Transverse colon (tissue), 4 donors: ENCODE data around the gene ZMYND12.

Experiments used
- EP300 ChIP-seq: sonication (generic); formaldehyde crosslinking; IDR thresholded peaks from one replicate; pipeline ENCODE4 v1.6.1; 2017; ENCODE audit warnings: antibody characterized with exemption, low read depth
- POLR2AphosphoS5 ChIP-seq, 3 donors: sonication (generic); formaldehyde crosslinking; IDR thresholded peaks; one replicate each; pipeline ENCODE4 v1.6.1; 2016; ENCODE audit warnings: antibody characterized with exemption in 3 of 3
- TF ChIP-seq, protein P1 (sequence below), 5 experiments: fragments of 200-600 bp in 3 of 5; fragments of 450-650 bp in 2 of 5; sonication (generic) in 3 of 5; IDR thresholded peaks; 1 replicate in 2 of 5; 2 replicates in 3 of 5; pipeline ENCODE4 v1.5.1; 2016 to 2017; ENCODE audit warnings: antibody characterized with exemption in 5 of 5, inconsistent platforms in 3 of 5, mild to moderate bottlenecking in 2 of 5, moderate library complexity in 1 of 5

DNA sequence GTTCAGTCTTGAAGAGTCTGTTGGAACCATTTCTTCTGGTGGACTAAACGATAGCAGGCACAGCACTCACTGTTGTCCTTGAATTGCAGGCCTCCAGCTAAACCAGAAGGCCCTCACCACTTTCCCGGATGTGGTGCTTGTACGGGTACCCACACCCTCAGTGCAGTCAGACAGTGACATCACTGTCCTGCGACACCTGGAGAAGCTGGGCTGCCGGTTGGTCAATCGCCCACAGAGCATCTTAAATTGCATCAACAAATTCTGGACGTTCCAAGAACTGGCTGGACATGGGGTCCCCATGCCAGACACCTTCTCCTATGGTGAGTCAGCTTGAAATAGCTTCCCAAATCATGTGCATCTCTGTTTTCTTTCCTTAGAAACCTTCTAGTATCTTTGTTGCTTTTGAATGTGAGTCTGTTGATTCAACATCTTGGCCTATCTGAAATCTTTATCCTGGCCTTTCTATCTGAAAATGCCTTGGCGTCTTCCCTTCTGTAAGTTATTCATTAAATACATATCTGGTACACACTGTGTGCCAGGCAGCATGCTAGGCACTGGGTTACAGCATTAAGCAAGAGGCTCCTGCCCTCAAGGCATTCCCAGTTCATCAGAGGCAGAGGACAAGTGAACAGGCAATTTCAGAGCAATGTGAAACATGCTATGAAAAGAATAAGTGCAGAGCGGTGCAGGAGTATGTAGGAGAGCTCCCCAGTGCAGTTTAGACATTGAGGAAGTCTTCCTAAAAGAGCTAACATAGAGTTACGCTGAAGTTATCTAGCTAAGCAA, 56.3 kb downstream of the ZMYND12 start:
- TF ChIP-seq, protein P1, sequence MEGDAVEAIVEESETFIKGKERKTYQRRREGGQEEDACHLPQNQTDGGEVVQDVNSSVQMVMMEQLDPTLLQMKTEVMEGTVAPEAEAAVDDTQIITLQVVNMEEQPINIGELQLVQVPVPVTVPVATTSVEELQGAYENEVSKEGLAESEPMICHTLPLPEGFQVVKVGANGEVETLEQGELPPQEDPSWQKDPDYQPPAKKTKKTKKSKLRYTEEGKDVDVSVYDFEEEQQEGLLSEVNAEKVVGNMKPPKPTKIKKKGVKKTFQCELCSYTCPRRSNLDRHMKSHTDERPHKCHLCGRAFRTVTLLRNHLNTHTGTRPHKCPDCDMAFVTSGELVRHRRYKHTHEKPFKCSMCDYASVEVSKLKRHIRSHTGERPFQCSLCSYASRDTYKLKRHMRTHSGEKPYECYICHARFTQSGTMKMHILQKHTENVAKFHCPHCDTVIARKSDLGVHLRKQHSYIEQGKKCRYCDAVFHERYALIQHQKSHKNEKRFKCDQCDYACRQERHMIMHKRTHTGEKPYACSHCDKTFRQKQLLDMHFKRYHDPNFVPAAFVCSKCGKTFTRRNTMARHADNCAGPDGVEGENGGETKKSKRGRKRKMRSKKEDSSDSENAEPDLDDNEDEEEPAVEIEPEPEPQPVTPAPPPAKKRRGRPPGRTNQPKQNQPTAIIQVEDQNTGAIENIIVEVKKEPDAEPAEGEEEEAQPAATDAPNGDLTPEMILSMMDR (IDR thresholded peaks at IDR 0.05), result no peak
- TF ChIP-seq EP300 (no peak), POLR2AphosphoS5 (IDR thresholded peaks at IDR 0.05) (no peak)
